CD4-positive, alpha-beta T cell (primary cell): Measurements from ENCODE around the gene RBM28. TPM values are rescaled to one million over a fixed set of nuclear protein-coding genes. Genes with fewer than 3 reads are reported as not detected.

Source experiments
- ATAC-seq: fragments of 200-7000 bp; cut with Tn5 transposase; one replicate; pipeline ENCODE4 v1.10.0; 2022; ENCODE audit warnings: mild to moderate bottlenecking; ENCODE audit not compliant: poor library complexity
- CTCF ChIA-PET: fragments of 350-600 bp; sonication (Branson Sonifier 250); formaldehyde crosslinking; loops from one replicate; lab custom pipeline; 2021; ENCODE audit warnings: antibody characterized with exemption, inconsistent platforms; lab: Charles Lee
- POLR2A ChIA-PET: fragments of 350-600 bp; sonication (Branson Sonifier 250); formaldehyde crosslinking; loops from one replicate; lab custom pipeline; 2021; ENCODE audit warnings: antibody characterized with exemption, inconsistent platforms; lab: Charles Lee
- DNase-seq, 14 experiments: peaks; one replicate each; pipeline ENCODE4 v3.0.0-alpha.2; 2013 to 2020; ENCODE audit warnings: mixed read lengths in 2 of 14
- H3K27ac ChIP-seq, 2 donors: one replicate each; pipeline versions ENCODE4 v1.5.1 to v1.7.0; 2013; ENCODE audit warnings: low read length in 2 of 2, low read depth in 1 of 2, mild to moderate bottlenecking in 1 of 2
- H3K27me3 ChIP-seq, 2 experiments: 1 replicate in 1 of 2; 2 replicates in 1 of 2; pipeline versions ENCODE4 v1.6.1 to v1.7.0; 2013; ENCODE audit warnings: low read length in 2 of 2, control low read depth in 1 of 2, mild to moderate bottlenecking in 1 of 2, moderate library complexity in 1 of 2; ENCODE audit not compliant: insufficient read depth in 2 of 2, control insufficient read depth in 1 of 2
- H3K36me3 ChIP-seq: one replicate; pipeline ENCODE4 v1.6.1; 2013; ENCODE audit warnings: low read length, control low read depth; ENCODE audit not compliant: insufficient read depth
- H3K4me1 ChIP-seq: one replicate; pipeline ENCODE4 v1.6.1; 2013; ENCODE audit warnings: low read length, control low read depth; ENCODE audit not compliant: insufficient read depth
- H3K4me3 ChIP-seq: one replicate; pipeline ENCODE4 v1.5.1; 2013; ENCODE audit warnings: mild to moderate bottlenecking, low read length, moderate library complexity
- H3K9me3 ChIP-seq, 2 experiments: 1 replicate in 1 of 2; 2 replicates in 1 of 2; pipeline versions ENCODE4 v1.6.1 to v1.7.0; 2013; ENCODE audit warnings: low read length in 2 of 2, mild to moderate bottlenecking in 2 of 2, control low read depth in 1 of 2, moderate library complexity in 1 of 2; ENCODE audit not compliant: control insufficient read depth in 1 of 2, insufficient read depth in 1 of 2
- H3K27ac Mint-ChIP-seq: one replicate; pipeline ENCODE4 v1.8.0; 2020; ENCODE audit warnings: mixed read lengths
- H3K27me3 Mint-ChIP-seq: one replicate; pipeline ENCODE4 v1.8.0; 2021; ENCODE audit warnings: mixed read lengths
- H3K36me3 Mint-ChIP-seq: one replicate; pipeline ENCODE4 v1.8.0; 2021; ENCODE audit warnings: low read depth, mixed read lengths
- H3K4me1 Mint-ChIP-seq: one replicate; pipeline ENCODE4 v1.8.0; 2021; ENCODE audit warnings: low read depth, mixed read lengths
- H3K4me3 Mint-ChIP-seq: one replicate; pipeline ENCODE4 v1.8.0; 2020; ENCODE audit warnings: mild to moderate bottlenecking, mixed read lengths
- H3K9me3 Mint-ChIP-seq: one replicate; pipeline ENCODE4 v1.8.0; 2020; ENCODE audit warnings: mixed read lengths
- CTCF ChIP-seq: fragments of 200-600 bp; IDR thresholded peaks from one replicate; pipeline ENCODE4 v1.8.0; 2022; ENCODE audit warnings: antibody characterized with exemption, mild to moderate bottlenecking
- intact Hi-C, 2 experiments: fragments of 100-400 bp; cut with DNase I in 1 of 2; cut with micrococcal nuclease in 1 of 2; formaldehyde crosslinking; loops; one replicate each; pipeline versions ENCODE4 v1.15.1 to v1.9.0; 2023 to 2025; cut with DNase I, micrococcal nuclease
- total RNA-seq, 174 experiments: library from RNA in 2 of 174; stranded (reverse) in 2 of 174; gene quantifications; one replicate each; pipeline ENCODE4 v1.2.3 and lab custom pipeline; 2021 to 2026

Gene RBM28
- total RNA-seq, 2 experiments from 2014 or later = 10.1 to 10.5 TPM

- H3K4me1 Mint-ChIP-seq = peaks cover 17% of the 10 kb centered on the region
- H3K36me3 Mint-ChIP-seq = no peaks in the 10 kb centered on the region
- no peak overlapping the region for H3K27ac ChIP-seq
- H3K4me1 ChIP-seq = peaks cover 21% of the 10 kb centered on the region
- no peak for TF ChIP-seq CTCF
- no peaks in the 10 kb centered on the region for H3K9me3 Mint-ChIP-seq
- CTCF ChIA-PET = no interaction called here
- POLR2A ChIA-PET = no interaction called here
- peaks cover 19 to 30% of the 10 kb centered on the region in 2 experiments for H3K27me3 ChIP-seq
- no peaks in the 10 kb centered on the region for H3K36me3 ChIP-seq
- ATAC-seq (no peak), DNase-seq (no peak)
- peaks cover 70% of the 10 kb centered on the region for H3K27me3 Mint-ChIP-seq
- H3K9me3 ChIP-seq = no peaks in the 10 kb centered on the region
- intact Hi-C loops = no loop called here
- H3K27ac Mint-ChIP-seq = no peak overlapping the region
- H3K4me3 Mint-ChIP-seq = no peak overlapping the region
- H3K4me3 ChIP-seq = no peak overlapping the region
These were observed 19.6 kb upstream of the RBM28 start for GRCh38 chr7:128363261-128363721.

- POLR2A ChIA-PET = no interaction called here
- Histone ChIP-seq H3K9me3 (no peaks in the 10 kb centered on the region), H3K4me1 (peaks cover 21% of the 10 kb centered on the region), H3K4me3 (no peak overlapping the region), H3K36me3 (no peaks in the 10 kb centered on the region), H3K27ac (no peak overlapping the region), H3K27me3 (peaks cover 19 to 30% of the 10 kb centered on the region in 2 experiments)
- CTCF ChIA-PET = no interaction called here
- H3K27me3 Mint-ChIP-seq = peaks cover 70% of the 10 kb centered on the region
- no peaks in the 10 kb centered on the region for H3K36me3 Mint-ChIP-seq
- no peak for TF ChIP-seq CTCF
- intact Hi-C loops = no loop called here
- ATAC-seq (no peak), DNase-seq (no peak)
- H3K4me1 Mint-ChIP-seq = peaks cover 17% of the 10 kb centered on the region
- no peak overlapping the region for H3K27ac Mint-ChIP-seq
- no peaks in the 10 kb centered on the region for H3K9me3 Mint-ChIP-seq
- peak overlapping the region; percentile 92 for H3K4me3 Mint-ChIP-seq
These were observed 19.0 kb upstream of the RBM28 start for GRCh38 chr7:128362670-128363069.

- CTCF ChIA-PET = interaction anchor here (0.8 kb wide), 1 partner anchor 100 kb away, joined by 3 read pairs; no protein-coding TSS in a partner anchor
- Mint-ChIP-seq H3K9me3 (no peaks in the 10 kb centered on the region), H3K36me3 (no peaks in the 10 kb centered on the region), H3K27ac (peak within 1 kb of the TSS; percentile 29), H3K27me3 (peaks cover 61% of the 10 kb centered on the region), H3K4me1 (peaks cover 17% of the 10 kb centered on the region), H3K4me3 (peak within 1 kb of the TSS; percentile 92)
- Histone ChIP-seq H3K4me1 (peaks cover 21% of the 10 kb centered on the region), H3K4me3 (peak within 1 kb of the TSS; percentile 53), H3K36me3 (no peaks in the 10 kb centered on the region), H3K27me3 (peaks cover 19 to 29% of the 10 kb centered on the region in 2 experiments), H3K9me3 (no peaks in the 10 kb centered on the region), H3K27ac (no peak within 1 kb of the TSS)
- intact Hi-C loops = no loop called here
- peak in 13 of 14 experiments; percentile 20 to 76 (median 51) for DNase-seq
- ATAC-seq = peak; percentile 79
- TF ChIP-seq CTCF = no peak
- POLR2A ChIA-PET = no interaction called here
These were observed 18.0 kb upstream of the RBM28 start, which contains the start of gene PRRT4 for GRCh38 chr7:128361411-128362379. Gene PRRT4, minus strand, starts transcription at chr7:128361690.
